ENCODE data around the gene TSPAN1. TPM values are rescaled to one million over a fixed set of nuclear protein-coding genes. Genes with fewer than 3 reads are reported as not detected.

Gene TSPAN1
- total and polyA plus RNA-seq, 2 of the 13 experiments (the other 11 are each of a cell fraction or from before 2014, with no cell fraction given) = 1.7 to 2.9 TPM

DNA sequence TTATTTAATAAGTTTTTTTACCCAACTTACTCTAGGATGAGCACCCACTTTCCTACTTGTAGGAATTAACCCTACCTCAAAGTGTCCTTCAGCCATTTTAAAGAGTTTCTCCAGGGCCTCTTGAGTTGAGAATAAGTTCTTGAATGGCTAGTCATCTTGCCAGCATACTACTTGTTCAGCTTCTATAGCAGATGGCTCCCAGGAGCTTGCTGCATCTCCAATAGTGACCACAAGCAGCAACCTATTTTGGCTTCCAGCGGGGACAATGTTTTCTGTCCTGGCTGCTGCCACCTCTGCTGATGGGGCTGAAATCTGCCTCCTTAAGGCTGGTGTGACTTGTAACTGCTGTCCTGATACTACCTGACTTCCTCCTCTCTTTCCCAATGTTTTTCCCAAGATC is 21.7 kb upstream of the TSPAN1 start:
- POLR2A ChIA-PET = no interaction called here
- Histone ChIP-seq H4K20me1 (ENCODE audit: insufficient read depth, low read length) (no peaks in the 10 kb centered on the region), H3K79me2 (ENCODE audit: insufficient read depth, low read length) (no peaks in the 10 kb centered on the region), H2AFZ (ENCODE audit: low read length) (no peak overlapping the region), H3K9ac (ENCODE audit: insufficient read depth, low read depth, low read length) (no peak overlapping the region), H3K36me3 (replicated peaks in 1 of 2; ENCODE audit: control insufficient read depth in 1 of 2, insufficient read depth in 2 of 2, low read length in 2 of 2) (no peaks in the 10 kb centered on the region; a peak in 1 of 5 replicates), H3K4me1 (ENCODE audit: insufficient read depth, low read length) (peaks cover 22% of the 10 kb centered on the region), H3K4me2 (ENCODE audit: low read depth, low read length) (no peak overlapping the region), H3K9me3 (ENCODE audit: low read length) (no peaks in the 10 kb centered on the region), H3K27me3 (ENCODE audit: control insufficient read depth in 1 of 2, insufficient read depth in 2 of 2, low read length in 2 of 2) (no peaks in the 10 kb centered on the region), H3K4me3 (replicated peaks in 1 of 3; ENCODE audit: insufficient read depth in 1 of 3, low read depth in 2 of 3, low read length in 3 of 3) (no peak overlapping the region), H3K27ac (ENCODE audit: extremely low read length, insufficient read depth, low read length) (no peak overlapping the region)
- in situ Hi-C loops (cut with HindIII; ENCODE audit: extremely low pct_ligation_motif_present, low pct_unique_long_range_greater_than_20kb) (no loop called here), intact Hi-C loops (cut with micrococcal nuclease; ENCODE audit: unreplicated experiment) (no loop called here)
- WGBS (ENCODE audit: low lambda C conversion rate) = 100% methylated on average over 1 of the region's 1 CpG
- TF ChIP-seq MED1 (CRISPR knock-in tag; IDR thresholded peaks at IDR 0.05) (no peak), ZNF510 (CRISPR knock-in tag; IDR thresholded peaks at IDR 0.05; ENCODE audit: low read depth) (no peak), ZNF235 (CRISPR knock-in tag; IDR thresholded peaks at IDR 0.05; ENCODE audit: borderline replicate concordance) (no peak), ZNF431 (CRISPR knock-in tag; IDR thresholded peaks at IDR 0.05; ENCODE audit: borderline replicate concordance, low read depth) (no peak), ZFP1 (CRISPR knock-in tag; IDR thresholded peaks at IDR 0.05) (no peak)
- TF ChIP-seq, protein P1, sequence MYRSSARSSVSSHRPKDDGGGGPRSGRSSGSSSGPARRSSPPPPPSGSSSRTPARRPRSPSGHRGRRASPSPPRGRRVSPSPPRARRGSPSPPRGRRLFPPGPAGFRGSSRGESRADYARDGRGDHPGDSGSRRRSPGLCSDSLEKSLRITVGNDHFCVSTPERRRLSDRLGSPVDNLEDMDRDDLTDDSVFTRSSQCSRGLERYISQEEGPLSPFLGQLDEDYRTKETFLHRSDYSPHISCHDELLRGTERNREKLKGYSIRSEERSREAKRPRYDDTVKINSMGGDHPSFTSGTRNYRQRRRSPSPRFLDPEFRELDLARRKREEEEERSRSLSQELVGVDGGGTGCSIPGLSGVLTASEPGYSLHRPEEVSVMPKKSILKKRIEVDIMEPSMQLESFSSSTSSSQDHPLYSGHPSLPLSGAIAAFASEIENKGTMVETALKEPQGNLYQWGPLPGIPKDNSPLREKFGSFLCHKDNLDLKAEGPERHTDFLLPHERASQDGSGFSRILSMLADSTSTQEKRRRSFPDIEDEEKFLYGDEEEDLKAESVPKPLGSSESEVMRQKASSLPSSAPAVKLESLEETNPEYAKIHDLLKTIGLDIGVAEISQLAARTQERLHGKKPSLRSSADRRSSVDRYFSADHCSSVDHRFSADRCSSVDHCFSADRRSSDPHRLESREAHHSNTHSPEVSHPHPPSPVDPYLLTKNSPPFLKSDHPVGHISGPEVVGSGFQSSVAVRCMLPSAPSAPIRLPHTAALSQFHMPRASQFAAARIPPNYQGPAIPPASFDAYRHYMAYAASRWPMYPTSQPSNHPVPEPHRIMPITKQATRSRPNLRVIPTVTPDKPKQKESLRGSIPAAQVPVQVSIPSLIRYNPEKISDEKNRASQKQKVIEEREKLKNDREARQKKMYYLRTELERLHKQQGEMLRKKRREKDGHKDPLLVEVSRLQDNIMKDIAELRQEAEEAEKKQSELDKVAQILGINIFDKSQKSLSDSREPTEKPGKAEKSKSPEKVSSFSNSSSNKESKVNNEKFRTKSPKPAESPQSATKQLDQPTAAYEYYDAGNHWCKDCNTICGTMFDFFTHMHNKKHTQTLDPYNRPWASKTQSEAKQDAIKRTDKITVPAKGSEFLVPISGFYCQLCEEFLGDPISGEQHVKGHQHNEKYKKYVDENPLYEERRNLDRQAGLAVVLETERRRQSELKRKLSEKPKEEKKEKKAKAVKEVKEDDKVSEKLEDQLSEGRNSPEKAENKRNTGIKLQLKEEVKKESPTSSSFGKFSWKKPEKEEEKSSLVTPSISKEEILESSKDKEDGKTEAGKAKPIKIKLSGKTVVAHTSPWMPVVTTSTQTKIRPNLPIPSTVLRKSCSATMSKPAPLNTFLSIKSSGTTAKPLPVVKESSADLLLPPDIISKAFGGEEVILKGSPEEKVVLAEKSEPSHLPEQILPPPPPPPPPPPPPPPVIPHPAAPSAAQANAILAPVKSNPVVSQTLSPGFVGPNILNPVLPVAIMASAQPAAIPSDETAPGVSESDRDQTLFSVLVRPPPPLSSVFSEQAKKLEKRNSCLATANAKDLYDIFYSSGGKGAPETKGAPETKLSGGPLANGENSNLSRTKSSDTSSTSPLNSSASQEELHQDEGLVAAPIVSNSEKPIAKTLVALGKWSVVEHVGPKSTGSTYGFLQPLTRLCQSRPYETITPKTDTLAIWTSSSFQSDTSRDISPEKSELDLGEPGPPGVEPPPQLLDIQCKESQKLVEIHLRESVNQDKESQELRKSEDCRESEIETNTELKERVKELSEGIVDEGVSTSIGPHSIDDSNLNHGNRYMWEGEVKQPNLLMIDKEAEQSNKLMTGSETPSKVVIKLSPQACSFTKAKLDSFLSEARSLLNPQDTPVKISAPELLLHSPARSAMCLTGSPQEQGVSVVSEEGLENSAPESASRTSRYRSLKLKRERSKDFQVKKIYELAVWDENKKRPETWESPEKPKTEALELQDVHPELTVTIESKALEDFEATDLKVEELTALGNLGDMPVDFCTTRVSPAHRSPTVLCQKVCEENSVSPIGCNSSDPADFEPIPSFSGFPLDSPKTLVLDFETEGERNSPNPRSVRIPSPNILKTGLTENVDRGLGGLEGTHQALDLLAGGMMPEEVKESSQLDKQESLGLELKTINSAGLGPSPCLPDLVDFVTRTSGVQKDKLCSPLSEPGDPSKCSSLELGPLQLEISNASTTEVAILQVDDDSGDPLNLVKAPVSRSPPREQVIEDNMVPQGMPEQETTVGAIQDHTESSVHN (CRISPR knock-in tag; IDR thresholded peaks at IDR 0.05) = no peak
- TF ChIP-seq, protein P2, sequence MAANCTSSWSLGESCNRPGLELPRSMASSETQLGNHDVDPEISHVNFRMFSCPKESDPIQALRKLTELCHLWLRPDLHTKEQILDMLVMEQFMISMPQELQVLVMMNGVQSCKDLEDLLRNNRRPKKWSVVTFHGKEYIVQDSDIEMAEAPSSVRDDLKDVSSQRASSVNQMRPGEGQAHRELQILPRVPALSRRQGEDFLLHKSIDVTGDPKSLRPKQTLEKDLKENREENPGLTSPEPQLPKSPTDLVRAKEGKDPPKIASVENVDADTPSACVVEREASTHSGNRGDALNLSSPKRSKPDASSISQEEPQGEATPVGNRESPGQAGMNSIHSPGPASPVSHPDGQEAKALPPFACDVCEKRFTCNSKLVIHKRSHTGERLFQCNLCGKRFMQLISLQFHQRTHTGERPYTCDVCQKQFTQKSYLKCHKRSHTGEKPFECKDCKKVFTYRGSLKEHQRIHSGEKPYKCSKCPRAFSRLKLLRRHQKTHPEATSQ (CRISPR knock-in tag; IDR thresholded peaks at IDR 0.05; ENCODE audit: borderline replicate concordance) = no peak
- TF ChIP-seq, protein P3, sequence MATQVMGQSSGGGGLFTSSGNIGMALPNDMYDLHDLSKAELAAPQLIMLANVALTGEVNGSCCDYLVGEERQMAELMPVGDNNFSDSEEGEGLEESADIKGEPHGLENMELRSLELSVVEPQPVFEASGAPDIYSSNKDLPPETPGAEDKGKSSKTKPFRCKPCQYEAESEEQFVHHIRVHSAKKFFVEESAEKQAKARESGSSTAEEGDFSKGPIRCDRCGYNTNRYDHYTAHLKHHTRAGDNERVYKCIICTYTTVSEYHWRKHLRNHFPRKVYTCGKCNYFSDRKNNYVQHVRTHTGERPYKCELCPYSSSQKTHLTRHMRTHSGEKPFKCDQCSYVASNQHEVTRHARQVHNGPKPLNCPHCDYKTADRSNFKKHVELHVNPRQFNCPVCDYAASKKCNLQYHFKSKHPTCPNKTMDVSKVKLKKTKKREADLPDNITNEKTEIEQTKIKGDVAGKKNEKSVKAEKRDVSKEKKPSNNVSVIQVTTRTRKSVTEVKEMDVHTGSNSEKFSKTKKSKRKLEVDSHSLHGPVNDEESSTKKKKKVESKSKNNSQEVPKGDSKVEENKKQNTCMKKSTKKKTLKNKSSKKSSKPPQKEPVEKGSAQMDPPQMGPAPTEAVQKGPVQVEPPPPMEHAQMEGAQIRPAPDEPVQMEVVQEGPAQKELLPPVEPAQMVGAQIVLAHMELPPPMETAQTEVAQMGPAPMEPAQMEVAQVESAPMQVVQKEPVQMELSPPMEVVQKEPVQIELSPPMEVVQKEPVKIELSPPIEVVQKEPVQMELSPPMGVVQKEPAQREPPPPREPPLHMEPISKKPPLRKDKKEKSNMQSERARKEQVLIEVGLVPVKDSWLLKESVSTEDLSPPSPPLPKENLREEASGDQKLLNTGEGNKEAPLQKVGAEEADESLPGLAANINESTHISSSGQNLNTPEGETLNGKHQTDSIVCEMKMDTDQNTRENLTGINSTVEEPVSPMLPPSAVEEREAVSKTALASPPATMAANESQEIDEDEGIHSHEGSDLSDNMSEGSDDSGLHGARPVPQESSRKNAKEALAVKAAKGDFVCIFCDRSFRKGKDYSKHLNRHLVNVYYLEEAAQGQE (IDR thresholded peaks at IDR 0.05; ENCODE audit: borderline replicate concordance in 1 of 2, low read depth in 1 of 2, low read length in 2 of 2) = no peak
- TF ChIP-seq, protein P4, sequence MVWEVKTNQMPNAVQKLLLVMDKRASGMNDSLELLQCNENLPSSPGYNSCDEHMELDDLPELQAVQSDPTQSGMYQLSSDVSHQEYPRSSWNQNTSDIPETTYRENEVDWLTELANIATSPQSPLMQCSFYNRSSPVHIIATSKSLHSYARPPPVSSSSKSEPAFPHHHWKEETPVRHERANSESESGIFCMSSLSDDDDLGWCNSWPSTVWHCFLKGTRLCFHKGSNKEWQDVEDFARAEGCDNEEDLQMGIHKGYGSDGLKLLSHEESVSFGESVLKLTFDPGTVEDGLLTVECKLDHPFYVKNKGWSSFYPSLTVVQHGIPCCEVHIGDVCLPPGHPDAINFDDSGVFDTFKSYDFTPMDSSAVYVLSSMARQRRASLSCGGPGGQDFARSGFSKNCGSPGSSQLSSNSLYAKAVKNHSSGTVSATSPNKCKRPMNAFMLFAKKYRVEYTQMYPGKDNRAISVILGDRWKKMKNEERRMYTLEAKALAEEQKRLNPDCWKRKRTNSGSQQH (CRISPR knock-in tag; IDR thresholded peaks at IDR 0.05; ENCODE audit: low read depth) = no peak
- ATAC-seq = peak; percentile 26; the same call in 2 of the 3 replicates
- no peak for FAIRE-seq
- no peak for DNase-seq (ENCODE audit: low spot score)
- CTCF ChIA-PET (ENCODE audit: low intra/inter-chr PET ratio, low total read pairs) = no interaction called here
- BruUV-seq (replicated peaks) = no TSS peak

Data from HepG2 (cell line).